ENCODE measurements around the gene ZNF683. TPM values are rescaled to one million over a fixed set of nuclear protein-coding genes. Genes with fewer than 3 reads are reported as not detected.

The ZNF683 gene
- total RNA-seq, 2 experiments from 2014 or later: 0.41 TPM; not detected in 1

GRCh38 chr1:26318338-26319064 is 54.0 kb downstream of the ZNF683 start:
- ATAC-seq (ENCODE audit: poor library complexity) (no peak), DNase-seq (peak in 4 of 14 experiments; percentile 23 to 60 (median 50))
- Histone ChIP-seq H3K4me3 (ENCODE audit: low read length) (peak overlapping the region; percentile 99), H3K36me3 (ENCODE audit: insufficient read depth, low read length) (peaks cover 43% of the 10 kb centered on the region), H3K27ac (ENCODE audit: low read depth in 1 of 2, low read length in 2 of 2) (peak overlapping the region; percentile 65 to 82), H3K4me1 (ENCODE audit: insufficient read depth, low read length) (peaks cover 73% of the 10 kb centered on the region), H3K27me3 (ENCODE audit: control insufficient read depth in 1 of 2, insufficient read depth in 2 of 2, low read length in 2 of 2) (no peaks in the 10 kb centered on the region), H3K9me3 (ENCODE audit: control insufficient read depth in 1 of 2, insufficient read depth in 1 of 2, low read length in 2 of 2) (no peaks in the 10 kb centered on the region)
- POLR2A ChIA-PET: interaction anchor here (0.7 to 17.6 kb wide), 15 partner anchors 8 to 194 kb away, joined by 3 to 977 read pairs (median 6); partner anchors contain the start of genes CEP85, DHDDS, HMGN2 and SH3BGRL3
- no peak for TF ChIP-seq CTCF (IDR thresholded peaks at IDR 0.05)
- Mint-ChIP-seq H3K36me3 (ENCODE audit: low read depth) (peaks cover 56% of the 10 kb centered on the region), H3K4me1 (ENCODE audit: low read depth) (peaks cover 84% of the 10 kb centered on the region), H3K27me3 (no peaks in the 10 kb centered on the region), H3K27ac (peak overlapping the region; percentile 86), H3K4me3 (peak overlapping the region; percentile 96), H3K9me3 (no peaks in the 10 kb centered on the region)
- intact Hi-C loops (cut with DNase I, micrococcal nuclease): no loop called here
- CTCF ChIA-PET: interaction anchor here (0.9 to 12.0 kb wide), 9 partner anchors 10 to 149 kb away, joined by 3 to 223 read pairs (median 6); partner anchors contain the start of genes CEP85, SH3BGRL3, UBXN11 and ZNF593

GRCh38 chr1:26317612-26318337 is 54.8 kb downstream of the ZNF683 start, which contains the start of gene CD52:
CD52 (plus strand) TSS chr1:26317958; CDS start chr1:26318018, 60 bp downstream.
- H3K9me3 Mint-ChIP-seq: no peaks in the 10 kb centered on the region
- H3K4me3 Mint-ChIP-seq: peak within 1 kb of the TSS; percentile 96
- intact Hi-C loops (cut with DNase I, micrococcal nuclease): loop anchor here in 1 of 2 experiments (1.0 kb wide), 1 partner anchor 33 kb away; no protein-coding TSS in a partner anchor

More at GRCh38 chr1:26317612-26318337, 54.8 kb downstream of the ZNF683 start, which contains the start of gene CD52:
- Mint-ChIP-seq H3K4me1 (ENCODE audit: low read depth) (peaks cover 84% of the 10 kb centered on the region), H3K27ac (peak within 1 kb of the TSS; percentile 86), H3K27me3 (no peaks in the 10 kb centered on the region), H3K36me3 (ENCODE audit: low read depth) (peaks cover 49% of the 10 kb centered on the region)
- TF ChIP-seq CTCF (IDR thresholded peaks at IDR 0.05): no peak
- no peaks in the 10 kb centered on the region for H3K27me3 ChIP-seq (ENCODE audit: control insufficient read depth in 1 of 2, insufficient read depth in 2 of 2, low read length in 2 of 2)
- peaks cover 68% of the 10 kb centered on the region for H3K4me1 ChIP-seq (ENCODE audit: insufficient read depth, low read length)
- peak; percentile 82 for ATAC-seq (ENCODE audit: poor library complexity)
- peak within 1 kb of the TSS; percentile 99 for H3K4me3 ChIP-seq (ENCODE audit: low read length)
- ChIA-PET CTCF (interaction anchor here (0.7 to 12.0 kb wide), 7 partner anchors 10 to 148 kb away, joined by 3 to 223 read pairs (median 8); partner anchors contain the start of genes CEP85, SH3BGRL3, UBXN11 and ZNF593), POLR2A (interaction anchor here (0.7 to 17.6 kb wide), 15 partner anchors 9 to 194 kb away, joined by 3 to 977 read pairs (median 6); partner anchors contain the start of genes CEP85, DHDDS, HMGN2 and SH3BGRL3)
- H3K27ac ChIP-seq (ENCODE audit: low read depth in 1 of 2, low read length in 2 of 2): peak within 1 kb of the TSS; percentile 65 to 82
- peaks cover 36% of the 10 kb centered on the region for H3K36me3 ChIP-seq (ENCODE audit: insufficient read depth, low read length)
- H3K9me3 ChIP-seq (ENCODE audit: control insufficient read depth in 1 of 2, insufficient read depth in 1 of 2, low read length in 2 of 2): no peaks in the 10 kb centered on the region
- DNase-seq: peak; percentile 54 to 89 (median 76)
